Measurements from ENCODE around the gene TENM4. TPM values are rescaled to one million over a fixed set of nuclear protein-coding genes. Genes with fewer than 3 reads are reported as not detected.

Gene TENM4
- total RNA-seq, 1 donor from 2014 or later, result 11.9 TPM

DNA sequence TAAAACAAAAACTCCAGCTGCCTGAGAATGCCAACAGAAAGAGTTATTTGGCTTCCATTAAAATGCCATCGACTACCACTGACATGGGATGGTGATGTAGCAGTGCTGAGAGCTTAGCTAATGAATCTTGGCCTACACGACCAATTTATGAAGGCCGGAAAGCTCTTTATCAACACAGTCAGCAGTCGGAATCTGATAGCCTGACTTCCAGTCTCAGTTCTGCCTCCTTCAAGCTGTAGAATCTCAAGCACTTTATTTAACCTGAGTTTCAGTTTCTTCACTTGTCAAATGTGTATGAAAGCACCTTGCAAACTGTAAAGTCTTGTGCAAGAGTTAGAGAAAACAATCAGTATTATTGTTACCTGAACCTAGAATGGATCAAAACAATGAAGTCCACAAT lies 530.5 kb downstream of the TENM4 start:
- intact Hi-C loops (cut with DNase I), result no loop called here
- no peak for DNase-seq (ENCODE audit: low spot score in 2 of 2)
- no peaks in the 10 kb centered on the region for H3K36me3 ChIP-seq
- no peaks in the 10 kb centered on the region for H3K9me3 ChIP-seq
- no peaks in the 10 kb centered on the region for H3K27me3 ChIP-seq
- no peak overlapping the region for H3K27ac ChIP-seq
- TF ChIP-seq, protein P1, sequence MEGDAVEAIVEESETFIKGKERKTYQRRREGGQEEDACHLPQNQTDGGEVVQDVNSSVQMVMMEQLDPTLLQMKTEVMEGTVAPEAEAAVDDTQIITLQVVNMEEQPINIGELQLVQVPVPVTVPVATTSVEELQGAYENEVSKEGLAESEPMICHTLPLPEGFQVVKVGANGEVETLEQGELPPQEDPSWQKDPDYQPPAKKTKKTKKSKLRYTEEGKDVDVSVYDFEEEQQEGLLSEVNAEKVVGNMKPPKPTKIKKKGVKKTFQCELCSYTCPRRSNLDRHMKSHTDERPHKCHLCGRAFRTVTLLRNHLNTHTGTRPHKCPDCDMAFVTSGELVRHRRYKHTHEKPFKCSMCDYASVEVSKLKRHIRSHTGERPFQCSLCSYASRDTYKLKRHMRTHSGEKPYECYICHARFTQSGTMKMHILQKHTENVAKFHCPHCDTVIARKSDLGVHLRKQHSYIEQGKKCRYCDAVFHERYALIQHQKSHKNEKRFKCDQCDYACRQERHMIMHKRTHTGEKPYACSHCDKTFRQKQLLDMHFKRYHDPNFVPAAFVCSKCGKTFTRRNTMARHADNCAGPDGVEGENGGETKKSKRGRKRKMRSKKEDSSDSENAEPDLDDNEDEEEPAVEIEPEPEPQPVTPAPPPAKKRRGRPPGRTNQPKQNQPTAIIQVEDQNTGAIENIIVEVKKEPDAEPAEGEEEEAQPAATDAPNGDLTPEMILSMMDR (IDR thresholded peaks at IDR 0.05), result no peak
- H3K4me3 ChIP-seq, result no peak overlapping the region
- no peaks in the 10 kb centered on the region for H3K4me1 ChIP-seq

DNA sequence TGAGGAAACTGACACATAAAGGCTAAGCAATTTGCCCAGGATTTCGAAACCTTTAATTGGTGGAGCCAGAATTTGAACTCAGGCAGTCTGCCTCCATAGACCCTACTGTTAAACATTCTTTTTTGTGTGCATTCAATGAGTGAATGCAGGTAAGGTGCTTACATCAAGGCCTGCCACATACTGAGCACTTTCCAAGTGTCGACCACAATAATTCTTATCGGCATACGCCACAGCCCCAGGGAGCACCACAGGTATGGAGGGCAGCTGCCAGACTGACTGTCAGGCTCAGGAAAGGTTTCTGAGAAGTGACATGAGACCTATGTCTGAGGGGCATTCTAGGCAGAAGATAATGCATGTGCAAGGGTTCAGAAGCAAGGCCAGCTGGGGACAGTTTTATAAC lies 531.4 kb downstream of the TENM4 start:
- H3K27ac ChIP-seq, result no peak overlapping the region
- no peaks in the 10 kb centered on the region for H3K27me3 ChIP-seq
- intact Hi-C loops (cut with DNase I), result no loop called here
- no peaks in the 10 kb centered on the region for H3K9me3 ChIP-seq
- H3K4me3 ChIP-seq, result no peak overlapping the region
- TF ChIP-seq, protein P1 (IDR thresholded peaks at IDR 0.05), result no peak
- no peaks in the 10 kb centered on the region for H3K36me3 ChIP-seq
- no peaks in the 10 kb centered on the region for H3K4me1 ChIP-seq
- DNase-seq (ENCODE audit: low spot score in 2 of 2), result no peak

DNA sequence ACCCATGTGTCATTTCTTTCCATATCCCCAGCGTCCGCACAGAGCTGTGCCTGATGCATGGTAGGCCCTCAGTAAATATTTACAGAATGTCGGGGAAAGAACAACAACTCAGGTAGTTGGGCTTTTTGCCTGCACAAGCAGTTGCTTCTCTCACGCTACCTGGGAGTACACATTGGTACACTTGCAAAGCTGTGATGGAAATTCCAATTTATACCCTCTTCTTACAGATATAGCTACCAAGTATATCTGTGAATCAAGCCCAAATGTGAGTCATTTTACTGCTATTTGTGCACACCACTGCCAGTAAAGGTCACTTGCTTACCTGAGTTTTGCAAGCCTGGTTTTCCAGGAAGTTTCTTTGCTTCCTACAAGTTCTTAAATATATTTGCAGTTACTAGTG lies 533.2 kb downstream of the TENM4 start:
- TF ChIP-seq, protein P1 (IDR thresholded peaks at IDR 0.05), result no peak
- H3K4me3 ChIP-seq, result no peak overlapping the region
- no peaks in the 10 kb centered on the region for H3K4me1 ChIP-seq
- no peaks in the 10 kb centered on the region for H3K27me3 ChIP-seq
- no peaks in the 10 kb centered on the region for H3K36me3 ChIP-seq
- no peak overlapping the region for H3K27ac ChIP-seq
- intact Hi-C loops (cut with DNase I), result no loop called here
- no peak for DNase-seq (ENCODE audit: low spot score in 2 of 2)
- H3K9me3 ChIP-seq, result no peaks in the 10 kb centered on the region

DNA sequence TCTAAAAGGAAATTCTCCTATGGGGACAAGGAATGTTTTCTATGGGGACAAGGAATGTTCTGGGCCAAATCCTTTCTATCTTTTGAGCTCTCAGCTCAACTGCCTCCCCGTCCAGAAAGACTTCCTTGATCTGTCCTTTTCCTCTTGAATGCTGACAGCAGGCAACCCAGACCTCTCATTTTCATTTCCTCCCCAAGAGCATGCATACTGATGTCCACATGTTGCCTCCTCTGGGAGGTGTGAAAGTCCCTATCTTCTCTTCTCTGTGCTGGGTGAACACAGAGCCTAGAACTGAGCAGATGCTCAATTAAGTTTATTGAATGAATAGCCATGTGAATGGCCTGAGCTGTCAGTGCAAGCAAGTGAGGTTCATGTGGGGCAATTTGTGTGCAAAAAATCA lies 534.3 kb downstream of the TENM4 start:
- Histone ChIP-seq H3K36me3 (no peaks in the 10 kb centered on the region), H3K27ac (no peak overlapping the region), H3K4me1 (no peaks in the 10 kb centered on the region), H3K27me3 (no peaks in the 10 kb centered on the region), H3K4me3 (no peak overlapping the region), H3K9me3 (no peaks in the 10 kb centered on the region)
- TF ChIP-seq, protein P1 (IDR thresholded peaks at IDR 0.05), result no peak
- intact Hi-C loops (cut with DNase I), result no loop called here
- DNase-seq (ENCODE audit: low spot score in 2 of 2), result no peak

DNA sequence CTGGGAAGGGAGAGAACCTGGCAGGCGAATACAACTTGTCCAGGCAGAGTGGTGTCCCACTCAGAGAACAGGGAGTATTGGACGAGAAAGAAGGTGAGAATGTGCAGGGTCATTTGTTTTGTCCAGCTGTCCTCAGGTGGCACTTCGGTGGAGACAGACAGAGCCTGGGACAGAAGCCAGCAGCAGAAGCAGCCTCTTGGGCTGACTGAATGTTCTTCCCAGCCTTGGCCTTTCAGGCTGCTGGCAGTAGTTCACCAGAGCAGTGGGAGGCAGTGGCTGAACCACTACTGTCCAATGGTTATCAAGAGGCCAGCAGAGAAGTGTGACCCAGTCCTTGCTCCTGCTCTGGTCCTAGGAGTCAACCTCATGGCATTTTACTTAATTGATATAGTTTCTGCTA lies 535.1 kb downstream of the TENM4 start:
- intact Hi-C loops (cut with DNase I), result no loop called here
- H3K36me3 ChIP-seq, result no peaks in the 10 kb centered on the region
- H3K27ac ChIP-seq, result no peak overlapping the region
- no peak overlapping the region for H3K4me3 ChIP-seq
- no peak for DNase-seq (ENCODE audit: low spot score in 2 of 2)
- TF ChIP-seq, protein P1 (IDR thresholded peaks at IDR 0.05), result no peak
- H3K27me3 ChIP-seq, result no peaks in the 10 kb centered on the region
- no peaks in the 10 kb centered on the region for H3K9me3 ChIP-seq
- H3K4me1 ChIP-seq, result no peaks in the 10 kb centered on the region
